ENCODE measurements around the gene CBX6.

Gene CBX6

GRCh38 chr22:38873469-38874411 is 1.7 kb upstream of the CBX6 start:
- peak; percentile 73 to 79 for DNase-seq

GRCh38 chr22:38872831-38873248 is 824 bp upstream of the CBX6 start:
- DNase-seq = peak in 1 of 2 experiments; percentile 29

- peak in 1 of 2 experiments; percentile 46 for DNase-seq
Observed at GRCh38 chr22:38871360-38872171, 450 bp downstream of the CBX6 start.

GRCh38 chr22:38870791-38871359 is 1.1 kb downstream of the CBX6 start:
- DNase-seq = no peak

GRCh38 chr22:38870312-38870741 is 1.7 kb downstream of the CBX6 start:
- peak; percentile 95 for DNase-seq

GRCh38 chr22:38869663-38870062 is 2.4 kb downstream of the CBX6 start:
- DNase-seq = no peak

- peak; percentile 91 for DNase-seq
Observed at GRCh38 chr22:38868886-38869381, 3.1 kb downstream of the CBX6 start.

GRCh38 chr22:38868286-38868721 is 3.7 kb downstream of the CBX6 start:
- no peak for DNase-seq

- no peak for DNase-seq
Observed at GRCh38 chr22:38867471-38868285, 4.3 kb downstream of the CBX6 start.

GRCh38 chr22:38867124-38867455 is 4.9 kb downstream of the CBX6 start:
- DNase-seq = no peak

- DNase-seq = no peak
Observed at GRCh38 chr22:38866399-38867123, 5.5 kb downstream of the CBX6 start.

- DNase-seq = no peak
Observed at GRCh38 chr22:38866024-38866398, 6.0 kb downstream of the CBX6 start.

GRCh38 chr22:38865201-38866023 is 6.6 kb downstream of the CBX6 start:
- DNase-seq = no peak

- DNase-seq = no peak
Observed at GRCh38 chr22:38864361-38865191, 7.4 kb downstream of the CBX6 start.

- DNase-seq = no peak
Observed at GRCh38 chr22:38863531-38864131, 8.4 kb downstream of the CBX6 start.

GRCh38 chr22:38862375-38863329 is 9.4 kb downstream of the CBX6 start:
- no peak for DNase-seq

- no peak for DNase-seq
Observed at GRCh38 chr22:38861927-38862326, 10.1 kb downstream of the CBX6 start.
